AML-193 (cell line): ENCODE results near the gene RPS21.

Experiments used
- DNase-seq, 2 experiments: peaks; one replicate each; lab custom pipeline; 2025; lab: John Stamatoyannopoulos, UW

RPS21 gene

DNA sequence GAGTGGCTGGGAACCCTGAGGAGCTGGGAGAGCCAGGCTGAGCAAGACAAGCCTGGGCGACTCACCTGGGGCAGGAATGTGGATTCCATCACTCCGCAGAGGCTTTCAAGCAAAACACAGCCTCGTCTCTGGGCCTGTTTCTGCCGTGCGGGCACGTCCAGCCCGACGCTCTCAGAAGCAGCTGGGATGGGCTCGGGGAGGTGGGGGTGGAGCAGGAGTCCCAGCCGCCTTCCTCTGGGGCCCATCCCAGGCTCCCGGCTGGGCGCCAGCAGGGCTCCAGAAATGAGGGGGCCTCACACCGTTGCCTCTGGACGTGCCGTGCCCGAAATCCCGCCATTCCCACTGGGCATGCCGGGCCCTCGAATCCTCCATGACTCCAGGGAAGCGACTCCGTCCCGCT is 8.7 kb upstream of the RPS21 start:
- no peak for DNase-seq

- DNase-seq, result no peak
Observed at GRCh38 chr20:62381202-62381797, 5.6 kb upstream of the RPS21 start.

DNA sequence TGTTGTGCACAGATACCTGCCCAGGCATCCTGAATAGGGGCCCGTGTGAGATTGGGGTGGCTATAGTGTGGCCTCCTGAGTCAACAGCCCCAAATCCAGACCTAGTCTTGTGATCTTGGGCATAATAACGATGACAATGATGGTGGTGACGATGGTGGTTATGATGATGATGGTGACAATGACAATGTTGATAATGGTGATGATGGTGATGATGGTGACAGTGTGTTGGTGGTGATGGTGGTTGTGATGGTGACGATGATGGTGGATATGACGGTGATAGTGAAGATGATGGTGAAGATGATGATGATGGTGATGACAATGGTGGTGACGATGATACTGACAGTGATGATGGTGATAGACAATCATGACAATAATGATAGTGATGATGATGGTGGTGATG is 5.1 kb upstream of the RPS21 start:
- DNase-seq, result no peak

GRCh38 chr20:62382306-62383198 is 4.4 kb upstream of the RPS21 start:
- peak; percentile 53 to 62 for DNase-seq

DNA sequence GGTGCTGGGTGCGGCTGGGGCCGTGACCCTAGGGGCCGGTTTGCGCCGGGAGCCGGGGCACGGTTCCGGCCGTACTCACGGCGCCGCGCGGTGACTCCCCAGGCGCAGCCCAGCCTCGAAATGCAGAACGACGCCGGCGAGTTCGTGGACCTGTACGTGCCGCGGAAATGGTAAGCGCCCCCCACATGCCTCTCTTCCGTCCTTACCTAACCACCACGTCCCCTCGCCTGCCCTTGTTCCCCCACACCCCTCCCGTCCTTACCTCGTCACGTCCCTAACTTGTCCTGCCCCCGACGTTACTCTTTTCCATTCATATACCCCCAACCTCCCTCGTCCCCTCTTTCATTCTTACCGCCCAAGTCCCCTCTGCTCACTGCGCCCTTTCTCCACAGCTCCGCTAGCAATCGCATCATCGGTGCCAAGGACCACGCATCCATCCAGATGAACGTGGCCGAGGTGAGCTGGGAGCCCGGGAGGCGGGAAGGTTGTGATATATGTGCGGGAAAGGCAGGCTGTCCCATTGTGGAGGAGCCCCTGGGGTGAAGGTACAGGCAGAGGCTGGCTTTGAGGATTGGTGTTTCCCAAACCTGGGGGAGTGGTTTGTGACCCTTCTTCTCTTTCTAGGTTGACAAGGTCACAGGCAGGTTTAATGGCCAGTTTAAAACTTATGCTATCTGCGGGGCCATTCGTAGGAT is 463 bp downstream of the RPS21 start:
- DNase-seq, result no peak

- no peak for DNase-seq
Observed at GRCh38 chr20:62387933-62388635, 1.2 kb downstream of the RPS21 start.

DNA sequence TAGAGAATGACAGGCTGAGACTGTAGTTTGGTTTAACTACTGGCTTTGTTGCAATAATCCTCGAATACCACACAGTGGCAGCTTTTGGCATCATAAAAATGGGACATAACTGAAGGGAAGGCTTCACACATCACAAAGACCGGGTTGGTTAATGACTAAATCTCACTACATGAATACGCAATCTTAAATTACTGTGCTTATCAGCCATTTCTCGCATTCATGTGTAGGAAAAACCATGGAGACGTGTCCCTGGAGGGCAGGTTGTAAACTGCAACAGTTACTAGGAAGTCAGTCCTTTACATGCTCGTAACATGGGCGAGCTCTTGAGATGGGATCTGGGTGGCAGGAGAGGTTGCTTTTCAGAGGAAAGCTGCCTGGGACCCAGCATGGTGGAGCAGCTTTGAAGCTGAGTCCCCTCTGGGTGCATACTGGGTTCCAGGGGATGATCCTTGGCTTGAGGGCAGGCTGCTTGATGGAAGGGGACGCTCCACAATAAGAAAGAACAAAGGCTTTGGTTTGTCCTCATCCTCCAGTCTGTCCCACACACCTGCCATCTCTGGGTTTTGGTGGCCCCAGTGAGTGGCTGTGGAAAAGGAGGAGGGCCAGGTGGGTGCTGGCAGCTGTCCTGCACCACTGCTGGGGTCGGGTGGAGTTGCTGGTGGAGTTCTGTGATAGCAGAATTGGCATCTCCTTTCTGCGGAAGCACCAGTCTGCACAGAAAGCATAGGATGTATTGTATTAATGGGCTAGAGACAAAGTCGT is 2.1 kb downstream of the RPS21 start:
- no peak for DNase-seq

GRCh38 chr20:62389601-62390087 is 2.7 kb downstream of the RPS21 start:
- DNase-seq, result no peak

DNA sequence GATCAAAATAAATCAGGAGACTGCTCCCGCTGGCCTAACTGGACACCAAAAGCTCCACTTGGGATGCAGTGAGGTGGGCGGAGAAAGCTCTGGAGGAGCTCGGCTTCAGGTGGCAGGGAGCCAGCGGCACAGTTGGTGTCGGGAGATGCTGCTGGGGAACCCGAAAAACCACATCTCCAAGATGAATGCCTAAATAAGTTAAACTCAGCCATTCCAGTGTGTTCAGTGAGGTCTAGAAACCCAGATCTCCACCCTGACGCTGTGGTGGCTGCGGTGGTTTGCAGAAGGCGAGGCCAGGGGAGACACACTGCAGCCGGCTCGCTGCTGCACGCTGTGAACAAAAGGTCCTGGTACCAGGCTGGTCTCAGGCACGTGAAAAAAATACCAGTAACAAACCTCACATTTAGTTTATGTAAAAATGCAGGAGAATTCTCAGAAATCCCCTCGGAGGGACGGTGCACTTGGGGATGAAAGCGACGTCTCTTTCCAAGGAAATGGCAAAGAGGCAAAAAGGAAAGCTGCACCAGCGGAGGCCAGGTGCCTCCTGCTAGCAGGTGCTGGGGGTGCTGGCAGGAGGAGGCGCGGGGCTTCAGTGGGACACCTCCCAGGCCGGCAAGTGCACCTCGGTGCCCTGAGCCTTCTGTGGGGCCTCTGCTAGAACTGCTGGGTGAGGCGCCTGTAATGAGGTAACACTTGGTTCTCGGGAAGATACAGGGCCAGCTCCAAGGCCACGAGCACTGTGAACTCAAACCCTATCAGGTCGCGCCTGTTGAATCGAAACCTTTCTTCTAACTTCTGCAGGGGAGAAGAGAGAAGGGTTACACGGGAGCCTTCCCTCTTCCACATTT is 3.6 kb downstream of the RPS21 start:
- no peak for DNase-seq

DNA sequence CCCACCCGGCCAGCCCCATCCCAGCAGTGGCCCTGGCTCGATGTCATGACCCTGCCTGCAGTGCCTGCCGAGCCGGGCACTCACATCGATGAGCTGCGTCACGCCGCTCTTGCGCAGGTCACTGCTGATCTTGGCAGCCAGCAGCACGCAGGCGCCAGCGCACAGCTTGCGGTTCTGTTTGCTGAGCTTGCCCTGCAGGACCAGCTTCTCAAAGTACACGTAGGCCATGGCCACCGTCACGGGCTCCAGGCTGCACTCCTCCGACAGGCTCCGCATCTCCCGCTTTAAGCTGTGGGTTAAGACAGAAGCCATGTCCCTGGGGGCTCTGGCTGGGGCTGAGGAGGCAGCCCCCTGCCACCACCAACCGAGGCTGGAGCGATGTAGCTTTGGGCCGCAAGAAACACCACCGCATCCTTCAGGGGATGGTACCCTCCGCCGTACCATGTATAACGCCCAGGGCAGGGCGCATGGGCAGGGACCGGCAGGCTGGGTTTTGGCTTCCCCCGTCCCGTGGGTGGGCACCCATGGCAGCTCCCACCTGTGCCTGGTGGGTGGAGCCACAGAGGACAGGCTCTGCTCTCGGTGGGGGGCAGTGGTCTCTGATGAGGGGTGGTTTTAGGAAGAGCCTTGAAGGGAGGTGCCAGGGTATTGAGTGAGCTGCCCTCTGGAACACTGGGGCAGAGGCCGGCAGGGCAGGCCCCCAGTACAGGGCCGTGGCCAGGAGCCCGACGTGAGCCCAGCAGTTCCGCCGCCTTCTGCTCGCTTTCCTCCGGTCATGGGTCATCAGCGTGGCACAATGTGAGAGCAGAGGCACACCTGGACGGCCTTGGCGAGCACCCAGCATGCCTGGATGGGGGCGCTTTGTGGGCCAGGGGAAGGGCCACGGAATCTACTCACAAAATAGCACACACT is 4.5 kb downstream of the RPS21 start:
- DNase-seq, result no peak

DNA sequence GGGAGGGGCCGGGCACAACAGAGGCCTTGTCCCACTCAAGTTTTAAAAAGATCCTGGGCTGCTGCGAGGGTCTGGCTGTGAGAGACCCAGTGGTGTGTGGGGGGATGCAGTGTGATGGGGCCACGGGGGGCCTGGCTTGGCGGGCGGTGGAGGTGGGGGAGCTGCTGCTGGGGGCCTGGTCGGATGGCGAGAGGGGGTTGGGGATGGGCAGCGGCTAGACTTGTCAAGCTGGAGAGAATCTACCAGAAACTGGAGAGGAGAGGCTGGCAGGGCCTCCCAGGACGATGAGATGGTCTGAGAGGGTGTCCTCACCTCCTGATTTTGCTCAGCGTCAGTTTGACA is 5.1 kb downstream of the RPS21 start:
- DNase-seq, result no peak

DNA sequence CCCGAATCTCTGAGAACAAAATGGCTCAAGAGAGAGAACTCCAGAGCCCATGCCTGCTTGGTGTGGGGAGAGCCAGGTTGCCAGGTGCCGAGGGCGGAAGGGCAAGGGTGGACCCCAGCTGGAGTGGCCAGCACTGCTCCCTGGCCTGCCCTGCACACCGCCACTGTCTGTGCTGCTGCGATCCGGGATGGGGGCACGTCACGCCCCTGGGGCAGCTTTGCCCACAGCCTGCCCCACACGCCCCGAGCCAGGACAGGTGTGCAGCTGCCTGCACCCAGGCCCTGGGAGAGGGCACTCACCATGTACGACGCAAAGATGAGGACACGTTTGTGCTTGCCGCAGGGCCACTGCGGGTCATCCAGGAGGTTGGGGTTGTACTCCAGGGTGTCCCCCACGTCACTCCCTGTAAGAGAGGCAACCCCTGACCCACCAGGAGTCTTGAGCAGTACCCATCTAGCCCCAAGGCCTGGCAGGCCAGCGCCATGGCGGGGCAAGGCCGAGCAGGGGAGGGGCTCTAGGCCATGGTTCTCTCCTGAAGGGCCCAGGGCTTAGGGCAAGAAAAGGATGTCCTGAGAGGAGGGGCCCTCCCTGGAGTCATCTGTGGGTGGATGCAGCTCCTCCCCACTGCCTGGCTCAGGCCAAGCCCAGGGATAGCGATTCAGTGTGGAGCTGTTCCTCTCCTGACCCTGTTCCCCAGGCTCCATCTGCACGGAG is 5.9 kb downstream of the RPS21 start:
- DNase-seq, result no peak

- no peak for DNase-seq
Observed at GRCh38 chr20:62393335-62393665, 6.4 kb downstream of the RPS21 start.

DNA sequence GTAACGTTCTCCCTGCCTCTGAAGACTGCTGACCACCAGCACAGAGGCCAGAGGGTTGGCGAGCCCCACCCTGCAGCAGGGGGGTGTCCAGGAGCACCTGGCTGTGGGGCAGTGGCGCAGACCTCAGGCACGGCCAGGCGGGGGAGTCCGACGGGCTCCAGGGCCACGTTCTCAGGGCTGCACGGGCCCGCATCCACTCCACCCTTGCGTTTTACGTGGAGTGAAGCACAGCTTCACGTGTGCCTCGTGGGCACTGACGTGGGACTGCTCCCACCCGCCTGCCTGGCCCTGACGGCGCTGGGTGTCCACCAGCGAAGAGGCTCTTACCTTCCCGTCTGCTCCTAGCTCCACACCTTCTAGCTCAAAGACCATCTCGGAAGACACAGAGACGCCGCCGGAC is 6.9 kb downstream of the RPS21 start:
- DNase-seq, result no peak

DNA sequence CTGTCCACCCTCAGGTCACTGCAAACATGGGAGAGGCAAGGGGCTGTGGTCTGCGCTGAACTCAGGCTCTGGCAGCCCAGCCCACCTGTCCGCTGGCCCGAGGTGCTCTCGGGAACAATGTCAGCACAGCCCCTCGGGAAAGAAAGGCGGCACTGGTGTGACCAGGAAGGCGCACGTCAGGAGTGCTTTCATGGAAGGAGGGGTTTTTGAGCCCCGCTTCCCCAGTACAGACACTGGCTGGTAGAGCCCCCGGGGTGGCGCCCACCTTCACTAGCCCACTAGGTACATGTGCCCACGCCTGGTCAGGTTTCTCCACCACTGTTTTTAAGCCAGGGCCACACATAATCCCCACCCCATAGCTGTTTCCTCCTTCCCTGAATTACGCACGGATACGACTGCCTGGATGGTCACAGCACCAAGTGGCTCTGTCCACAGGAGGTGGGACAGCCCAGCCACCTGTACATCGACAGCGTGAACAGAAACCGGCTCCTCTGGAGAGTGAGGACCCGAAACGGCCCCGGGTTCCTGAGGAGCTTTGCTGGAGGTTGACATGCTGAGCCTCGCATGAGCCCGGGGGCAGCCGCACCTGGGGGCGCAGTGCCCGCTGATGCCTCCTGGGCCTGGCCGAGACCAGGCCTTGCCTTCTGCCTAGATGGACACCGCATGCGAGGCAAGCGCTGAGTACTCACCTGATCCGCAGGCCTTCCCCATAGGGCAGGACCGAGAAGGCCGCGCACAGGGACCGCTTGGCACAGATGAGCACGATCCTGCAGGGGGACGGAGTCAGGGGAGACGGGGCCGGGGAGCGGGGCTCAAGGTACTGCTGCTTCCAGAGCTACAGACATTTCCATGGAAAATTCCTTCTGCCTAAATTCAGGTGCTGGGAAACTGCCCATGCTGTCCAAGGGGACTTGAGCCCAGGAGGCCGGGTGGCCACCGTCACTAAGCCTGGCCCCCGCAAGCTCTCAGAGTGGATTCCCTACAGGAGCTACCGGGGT is 7.6 kb downstream of the RPS21 start:
- no peak for DNase-seq

DNA sequence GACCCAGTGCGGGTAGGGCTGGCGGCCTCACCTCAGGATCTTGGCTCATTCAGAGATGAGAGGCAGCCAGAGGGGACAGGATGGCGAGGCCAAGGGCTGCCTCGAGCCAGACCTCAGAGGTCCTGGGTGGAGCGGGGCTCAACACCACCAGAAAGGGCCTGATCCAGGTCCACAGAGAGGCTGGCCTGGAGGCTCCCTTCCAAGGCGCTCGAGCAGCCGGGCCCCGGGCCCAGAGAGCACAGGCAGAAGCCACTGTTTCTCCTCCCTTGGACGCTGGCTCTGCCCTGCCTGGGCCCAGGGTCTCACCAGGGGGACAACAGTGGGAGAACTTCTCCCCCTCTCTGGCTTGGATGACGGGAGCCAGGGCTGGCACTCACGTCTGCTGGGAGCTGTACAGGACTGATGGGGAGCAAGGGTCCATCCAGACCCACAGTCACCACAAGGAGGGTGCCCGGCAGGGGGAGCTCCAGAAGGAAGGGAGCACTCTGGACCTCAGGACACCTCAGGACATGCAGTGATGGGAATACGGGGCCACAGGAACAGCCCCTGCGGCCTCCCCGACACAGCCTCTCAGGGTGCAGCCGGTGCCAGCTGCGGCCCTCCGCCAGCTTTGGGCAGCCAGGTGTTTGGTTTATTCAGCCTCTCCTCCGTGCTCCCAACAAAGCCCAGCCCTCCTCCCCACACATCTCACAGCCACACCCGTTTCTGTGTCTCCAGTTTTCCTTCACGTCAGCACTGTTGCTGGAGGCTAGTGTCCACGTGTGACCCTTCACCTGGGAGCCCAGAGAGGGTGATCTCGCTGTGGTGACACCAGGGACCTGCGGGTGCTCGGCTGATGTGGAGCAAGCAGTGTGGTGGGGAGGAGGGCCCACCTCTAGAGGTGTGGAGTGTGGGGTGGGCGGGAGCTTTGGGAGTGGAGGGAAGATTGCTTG is 8.7 kb downstream of the RPS21 start:
- DNase-seq, result no peak
